Right renal pelvis (tissue), 4 donors: ENCODE results near the gene FAM111A. TPM values are rescaled to one million over a fixed set of nuclear protein-coding genes. Genes with fewer than 3 reads are reported as not detected.

Experiments
- DNase-seq, 4 donors: peaks; one replicate each; pipeline ENCODE4 v3.0.0-alpha.2; 2013; ENCODE audit warnings: low read depth in 4 of 4, low spot score in 3 of 4, missing footprints in 1 of 4
- polyA plus RNA-seq, 4 donors: library from polyadenylated mRNA; unstranded; fragments of 120-200 nt; gene quantifications; one replicate each; pipeline ENCODE4 v1.2.1, GENCODE V29; 2013; ENCODE audit not compliant: insufficient read length in 4 of 4

The FAM111A gene
- polyA plus RNA-seq, 4 donors = 46.5 to 68.0 (median 56.0) TPM

GRCh38 chr11:59175091-59175501 lies 32.4 kb downstream of the FAM111A start:
- DNase-seq = no peak

GRCh38 chr11:59176330-59176729 lies 33.7 kb downstream of the FAM111A start:
- no peak for DNase-seq

DNA sequence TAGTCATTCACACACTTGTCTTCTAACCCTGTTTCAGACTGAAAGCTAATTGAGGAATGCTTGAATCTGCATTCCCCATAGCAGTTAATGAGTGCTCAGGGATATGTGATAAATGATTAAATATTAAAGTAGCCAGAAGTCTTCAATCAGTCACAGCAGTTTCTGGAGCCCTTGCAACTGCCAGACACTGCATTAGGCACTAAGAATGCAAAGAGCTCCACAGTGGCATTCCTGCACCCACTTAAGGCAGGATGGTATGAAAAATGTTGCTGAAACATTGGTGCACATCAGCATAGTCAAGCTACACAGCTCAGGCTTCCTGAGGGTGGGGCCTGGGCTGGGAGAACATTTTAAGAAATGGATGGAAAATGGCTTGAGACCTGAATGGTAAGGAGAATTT lies 35.7 kb downstream of the FAM111A start:
- no peak for DNase-seq

GRCh38 chr11:59179121-59179520 lies 36.5 kb downstream of the FAM111A start:
- no peak for DNase-seq

DNA sequence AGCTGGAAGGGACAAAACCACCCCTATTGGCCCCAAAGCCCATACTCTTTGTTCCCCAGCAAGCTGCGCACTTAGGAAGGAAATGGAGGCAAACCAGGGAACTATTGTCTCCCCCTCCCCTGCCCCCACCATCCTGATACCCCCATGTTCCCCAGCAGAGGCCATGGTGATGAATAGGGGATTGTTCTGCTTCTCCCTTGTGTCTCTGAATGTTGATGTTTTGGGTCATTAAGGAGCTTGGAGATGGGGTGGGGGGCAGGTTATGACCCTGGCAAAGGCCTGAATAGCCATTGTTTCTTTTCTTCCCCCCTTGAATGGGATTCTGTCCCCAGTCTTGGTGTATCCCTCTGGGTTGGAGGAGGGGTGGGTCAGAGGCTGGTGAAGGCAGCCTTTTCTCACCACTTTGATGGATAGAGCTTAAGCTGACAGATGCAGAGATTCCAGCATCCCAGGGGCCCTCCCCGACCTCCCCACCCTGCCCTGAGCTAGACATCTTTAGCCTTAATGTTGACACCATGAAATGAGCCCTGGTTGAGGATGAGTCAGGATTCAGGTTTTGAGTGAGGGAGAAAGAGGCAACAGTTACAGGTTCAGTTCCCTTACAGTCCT lies 37.6 kb downstream of the FAM111A start:
- DNase-seq = no peak

GRCh38 chr11:59180907-59181306 lies 38.3 kb downstream of the FAM111A start:
- no peak for DNase-seq

DNA sequence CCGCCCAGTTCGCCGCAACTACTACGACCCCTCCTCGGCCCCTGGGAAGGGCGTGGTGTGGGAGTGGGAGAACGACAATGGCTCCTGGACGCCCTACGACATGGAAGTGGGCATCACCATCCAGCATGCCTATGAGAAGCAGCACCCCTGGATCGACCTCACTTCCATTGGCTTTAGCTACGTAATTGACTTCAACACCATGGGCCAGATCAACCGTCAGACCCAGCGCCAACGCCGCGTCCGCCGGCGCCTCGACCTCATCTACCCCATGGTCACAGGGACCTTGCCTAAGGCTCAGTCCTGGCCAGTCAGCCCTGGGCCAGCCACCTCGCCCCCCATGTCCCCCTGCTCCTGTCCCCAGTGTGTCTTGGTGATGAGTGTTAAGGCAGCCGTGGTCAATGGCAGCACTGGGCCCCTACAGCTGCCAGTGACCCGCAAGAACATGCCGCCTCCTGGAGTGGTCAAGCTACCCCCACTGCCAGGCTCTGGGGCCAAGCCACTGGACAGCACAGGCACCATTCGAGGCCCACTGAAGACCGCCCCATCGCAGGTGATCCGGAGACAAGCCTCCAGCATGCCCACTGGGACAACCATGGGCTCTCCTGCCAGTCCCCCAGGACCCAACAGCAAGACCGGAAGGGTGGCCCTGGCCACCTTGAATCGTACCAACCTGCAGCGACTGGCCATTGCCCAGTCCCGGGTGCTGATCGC lies 39.2 kb downstream of the FAM111A start:
- no peak for DNase-seq

DNA sequence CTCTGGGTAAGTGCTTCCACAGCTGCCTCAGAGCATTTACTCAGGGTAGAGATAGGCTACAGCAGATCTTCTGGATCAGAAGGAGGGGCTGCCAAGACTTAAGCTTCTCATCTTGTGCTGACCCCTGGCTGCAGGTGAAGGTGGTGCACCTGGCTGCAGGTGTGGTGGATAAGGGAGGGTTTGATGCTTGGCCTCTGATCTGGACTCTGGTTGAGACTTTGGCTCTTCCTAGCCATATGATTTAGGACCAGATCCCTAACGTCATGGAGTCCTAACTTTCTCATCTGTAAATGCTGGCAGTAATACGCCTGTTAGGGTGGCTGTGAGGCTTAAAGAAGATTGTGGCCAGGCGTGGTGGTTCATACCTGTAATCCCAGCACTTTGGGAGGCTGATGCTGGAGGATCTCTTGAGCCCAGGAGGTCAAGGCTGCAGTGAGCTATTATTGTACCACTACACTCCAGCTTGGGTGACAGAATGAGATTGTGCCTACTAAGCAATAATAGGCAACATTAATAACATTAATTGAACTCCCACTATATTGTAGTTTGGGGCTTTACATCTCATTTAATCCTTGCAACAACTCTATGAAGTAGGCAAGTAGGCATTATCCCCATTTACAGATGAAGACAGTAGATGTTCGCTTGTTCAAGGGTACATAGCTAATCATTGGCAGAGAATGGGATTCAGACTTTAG lies 39.9 kb downstream of the FAM111A start:
- no peak for DNase-seq

DNA sequence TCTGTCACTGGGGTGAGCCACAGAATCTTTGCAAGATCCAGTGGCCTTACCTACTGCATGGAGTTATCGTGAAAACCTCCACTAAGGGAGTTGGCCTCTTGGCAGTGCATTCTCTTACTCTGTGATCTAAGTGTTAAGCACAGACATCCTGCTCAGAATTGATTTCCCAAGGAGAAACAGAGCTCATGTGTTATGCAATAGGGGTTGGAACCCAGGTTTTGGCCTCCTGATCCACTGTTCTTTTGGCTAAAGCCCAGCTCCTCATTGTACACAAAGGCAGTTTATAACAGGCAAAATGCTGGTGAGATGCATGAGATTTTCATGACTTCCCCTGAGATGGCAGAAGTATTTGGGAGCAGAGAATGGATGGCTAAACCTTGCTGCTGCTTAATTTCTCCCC lies 41.1 kb downstream of the FAM111A start:
- no peak for DNase-seq

DNA sequence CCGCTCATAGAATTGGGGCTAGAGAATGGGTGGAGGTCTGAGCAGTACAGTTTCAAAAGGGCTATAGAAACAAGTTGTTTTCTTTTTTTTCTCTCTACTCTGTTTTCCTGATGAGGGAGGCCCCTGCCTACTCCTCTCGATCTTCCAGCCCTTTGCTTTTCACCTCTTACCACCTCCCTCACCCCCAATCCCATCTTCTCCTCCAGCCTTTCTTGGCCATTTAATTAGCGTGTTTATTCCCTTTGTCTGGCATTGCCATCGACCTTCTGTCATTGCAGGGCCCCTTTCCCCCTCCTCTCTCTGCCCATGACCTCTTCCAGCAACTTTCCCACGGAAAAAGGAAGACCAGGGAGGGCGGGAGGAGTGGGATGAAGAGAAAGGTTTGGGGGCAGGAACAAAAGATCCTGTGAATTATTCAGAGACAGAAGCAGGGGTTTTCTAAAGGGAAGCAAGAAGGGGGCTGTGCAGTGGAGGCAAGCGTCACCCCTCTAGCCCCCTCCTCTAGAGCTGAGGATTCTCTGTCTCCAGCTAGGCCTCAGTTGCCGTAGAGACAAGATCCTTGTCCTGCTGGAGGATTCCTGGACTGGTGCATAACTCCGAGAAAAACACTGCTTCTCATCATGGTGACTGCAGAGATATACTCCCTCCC lies 42.2 kb downstream of the FAM111A start:
- no peak for DNase-seq

DNA sequence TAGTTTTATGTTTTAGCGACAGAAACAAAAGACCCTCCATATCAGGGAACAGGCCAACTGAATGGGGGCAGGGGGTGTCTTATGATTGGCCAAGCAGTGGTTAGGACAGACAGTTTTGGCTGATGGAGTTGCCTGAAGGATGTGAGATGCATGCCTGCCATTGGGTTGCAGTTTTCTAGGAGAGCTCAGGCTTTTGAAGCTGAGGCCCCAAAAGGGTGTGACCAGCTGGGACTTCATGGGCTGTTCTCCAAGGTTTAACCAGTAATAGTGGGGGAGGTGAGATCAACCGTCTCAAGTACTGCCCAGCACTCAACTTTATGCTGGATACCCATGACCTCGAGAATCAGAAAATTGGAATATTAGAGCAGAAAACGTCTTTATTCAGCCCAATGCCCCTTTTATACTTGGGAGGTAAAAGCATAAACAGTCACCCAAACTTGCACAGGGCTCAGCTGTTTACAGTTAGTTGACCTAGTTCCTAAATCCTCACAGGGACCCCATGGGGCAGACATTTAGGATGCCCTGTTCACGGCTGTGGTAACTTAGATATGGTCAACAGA lies 42.8 kb downstream of the FAM111A start:
- DNase-seq = no peak

GRCh38 chr11:59186130-59186594 lies 43.5 kb downstream of the FAM111A start:
- no peak for DNase-seq

GRCh38 chr11:59187035-59187434 lies 44.4 kb downstream of the FAM111A start:
- no peak for DNase-seq

- DNase-seq = peak in 1 of 4 donors; percentile 48
Measured at GRCh38 chr11:59187587-59187986, 44.9 kb downstream of the FAM111A start.

DNA sequence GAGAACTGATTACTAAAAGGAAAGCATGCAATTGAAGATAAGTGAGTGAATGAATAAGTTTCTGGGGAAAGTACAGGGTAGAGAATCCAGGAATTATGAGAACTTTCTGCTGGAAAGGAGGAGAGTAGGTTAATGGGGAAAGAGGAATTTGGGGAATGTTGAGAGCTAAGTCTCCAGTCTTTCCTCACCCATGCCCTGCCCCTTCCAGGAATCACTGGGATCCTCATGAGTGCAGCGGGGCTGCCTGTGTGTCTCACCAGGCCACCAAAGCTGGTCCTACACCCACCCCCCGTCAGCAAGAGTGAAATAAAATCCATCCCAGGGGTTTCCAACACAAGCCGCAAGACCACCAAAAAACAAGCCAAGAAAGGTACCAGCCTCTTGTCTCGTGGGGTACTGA lies 46.3 kb downstream of the FAM111A start:
- no peak for DNase-seq

DNA sequence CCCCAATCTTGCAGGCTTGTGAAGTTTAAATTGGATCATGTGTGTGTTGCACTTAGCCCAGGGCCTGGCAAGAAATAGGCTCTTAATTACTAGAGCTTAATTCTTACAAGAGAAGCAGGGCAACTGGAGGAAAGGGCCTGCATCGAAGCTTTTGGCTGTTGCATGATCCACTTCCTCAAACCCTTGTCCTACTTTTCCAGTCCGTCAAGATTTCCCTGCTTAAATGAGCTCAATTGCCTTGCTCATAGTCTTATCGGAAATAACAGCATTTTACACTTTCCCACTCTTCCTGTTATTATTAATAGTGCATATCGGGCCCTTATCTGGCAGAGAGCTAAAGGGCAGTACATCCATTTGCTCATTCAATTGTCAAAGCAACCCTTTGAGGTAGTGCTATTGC lies 47.3 kb downstream of the FAM111A start:
- no peak for DNase-seq

GRCh38 chr11:59191095-59191494 lies 48.4 kb downstream of the FAM111A start:
- no peak for DNase-seq

- DNase-seq = no peak
Measured at GRCh38 chr11:59191890-59192289, 49.2 kb downstream of the FAM111A start.

- DNase-seq = no peak
Measured at GRCh38 chr11:59192446-59193020, 49.9 kb downstream of the FAM111A start.

- no peak for DNase-seq
Measured at GRCh38 chr11:59193587-59194130, 51.0 kb downstream of the FAM111A start.
